ENCODE measurements around the gene SCUBE1.

Gene SCUBE1

DNA sequence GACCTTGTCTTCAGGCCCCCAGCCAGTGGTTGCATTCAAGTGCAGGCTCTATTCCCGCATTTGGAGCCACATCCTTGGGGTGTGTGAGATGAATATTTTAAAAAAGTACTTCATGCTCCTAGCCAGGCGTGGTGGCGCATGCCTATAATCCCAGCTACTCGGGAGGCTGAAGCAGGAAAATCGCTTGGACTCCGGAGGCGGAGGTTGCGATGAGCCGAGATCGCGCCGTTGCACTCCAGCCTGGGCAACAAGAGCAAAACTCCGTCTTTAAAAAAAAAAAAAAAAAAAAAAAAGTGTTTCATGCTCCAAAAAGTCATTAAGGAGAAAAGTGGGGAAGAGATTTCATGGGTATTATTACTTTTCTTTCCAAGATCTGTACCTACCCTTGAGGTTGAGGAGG is 18.0 kb downstream of the SCUBE1 start:
- DNase-seq: no peak

DNA sequence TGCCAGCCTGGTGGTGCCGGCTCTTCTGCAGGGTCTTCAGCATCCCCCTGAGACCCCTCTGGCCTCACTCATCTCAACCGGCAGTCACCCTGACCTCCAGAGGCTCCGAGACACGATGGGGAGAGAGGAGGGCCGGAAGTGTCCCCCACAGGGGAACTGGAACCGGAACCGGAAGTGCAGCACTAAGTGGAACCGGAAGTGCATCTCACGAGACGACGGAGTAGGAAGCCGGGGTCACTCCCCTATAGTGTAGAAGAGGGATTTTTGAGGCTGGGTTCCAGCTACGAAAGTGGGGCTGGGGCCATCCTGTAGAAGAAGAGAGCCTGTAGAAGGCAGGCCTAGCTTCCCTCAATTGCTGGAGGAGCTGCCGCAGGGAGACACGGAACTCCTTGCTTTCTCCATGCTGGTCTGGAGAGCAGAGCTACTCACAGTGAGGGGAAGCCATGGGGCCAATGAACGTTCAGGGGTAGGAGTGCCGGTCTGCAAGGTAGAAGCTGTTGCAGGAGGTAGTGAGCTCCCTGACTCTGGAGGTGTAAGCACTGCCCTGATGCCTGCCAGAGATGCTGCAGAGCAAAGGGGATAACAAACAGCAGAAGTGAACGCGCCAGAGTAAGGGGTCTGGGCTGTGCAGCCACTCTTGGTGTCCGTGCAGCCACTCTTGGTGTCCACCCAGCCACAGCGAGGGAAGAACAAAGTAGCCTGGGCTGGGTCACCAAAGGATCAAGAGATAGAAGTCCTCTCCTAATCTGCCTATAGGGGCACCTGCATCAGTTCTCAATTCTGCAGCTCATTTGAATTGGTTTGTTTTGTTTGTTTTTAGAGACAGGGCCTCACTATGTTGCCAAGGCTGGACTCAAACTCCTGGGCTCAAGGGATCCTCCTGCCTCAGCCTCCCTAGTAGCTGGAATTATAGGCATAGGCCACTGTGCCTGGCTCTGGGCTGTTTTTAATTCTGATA is 21.9 kb downstream of the SCUBE1 start:
- no peak for DNase-seq

DNA sequence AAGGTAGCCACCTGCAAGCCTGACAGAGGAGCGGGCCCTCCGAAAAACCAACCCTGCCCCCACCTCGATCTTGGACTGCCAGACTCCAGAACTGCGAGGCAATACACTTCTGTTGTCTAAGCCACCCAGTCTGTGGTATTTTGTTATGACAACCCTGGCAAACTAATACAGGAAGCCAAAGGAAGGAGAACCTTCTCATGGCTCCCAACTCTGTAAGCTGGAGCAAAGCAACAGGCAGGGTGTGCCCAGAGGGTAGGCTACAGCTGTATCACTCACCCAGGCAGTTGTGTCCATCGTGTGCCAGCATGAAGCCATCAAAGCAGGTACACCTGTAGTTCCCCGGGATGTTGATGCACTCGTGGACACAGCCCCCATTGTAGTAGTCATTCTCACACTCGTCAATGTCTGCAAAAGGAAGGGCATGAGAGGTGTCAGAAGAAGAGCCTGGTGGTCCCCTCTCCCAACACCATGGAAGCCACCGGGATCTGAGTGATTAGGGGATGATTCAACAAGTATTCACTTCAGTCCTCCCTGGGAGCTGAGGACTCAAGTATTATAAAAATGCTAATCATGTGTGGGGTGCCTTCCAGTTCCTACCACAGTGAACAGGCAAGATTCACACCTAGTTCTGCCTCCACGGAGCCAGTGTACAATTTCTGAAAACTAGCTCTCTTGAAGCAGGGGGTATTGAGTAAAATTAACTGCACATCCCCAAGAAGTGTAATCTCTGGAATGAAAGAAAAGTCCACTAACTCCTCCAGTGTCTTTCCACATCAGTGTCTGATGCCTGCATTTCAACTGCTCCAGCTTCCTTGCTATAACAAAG is 23.3 kb downstream of the SCUBE1 start:
- DNase-seq: no peak

DNA sequence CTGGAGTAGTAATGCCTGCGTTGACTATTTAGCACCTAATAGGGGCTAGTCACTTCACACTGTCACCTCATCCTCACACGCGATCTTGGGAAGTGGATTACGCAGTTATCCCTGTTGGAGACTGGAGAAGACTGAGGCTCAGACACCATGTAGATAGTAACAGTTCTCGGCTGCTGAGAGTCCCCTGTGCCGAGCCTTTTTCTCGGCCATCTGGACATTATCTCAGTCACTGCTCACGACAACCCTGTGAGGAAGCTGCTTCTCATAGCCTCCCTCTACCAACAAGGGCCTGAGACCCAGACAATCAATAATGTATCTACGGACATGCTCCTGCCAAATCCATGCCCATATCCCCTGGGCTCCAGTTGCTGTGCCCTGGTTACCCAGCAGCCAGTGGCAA is 25.9 kb downstream of the SCUBE1 start:
- DNase-seq: no peak

DNA sequence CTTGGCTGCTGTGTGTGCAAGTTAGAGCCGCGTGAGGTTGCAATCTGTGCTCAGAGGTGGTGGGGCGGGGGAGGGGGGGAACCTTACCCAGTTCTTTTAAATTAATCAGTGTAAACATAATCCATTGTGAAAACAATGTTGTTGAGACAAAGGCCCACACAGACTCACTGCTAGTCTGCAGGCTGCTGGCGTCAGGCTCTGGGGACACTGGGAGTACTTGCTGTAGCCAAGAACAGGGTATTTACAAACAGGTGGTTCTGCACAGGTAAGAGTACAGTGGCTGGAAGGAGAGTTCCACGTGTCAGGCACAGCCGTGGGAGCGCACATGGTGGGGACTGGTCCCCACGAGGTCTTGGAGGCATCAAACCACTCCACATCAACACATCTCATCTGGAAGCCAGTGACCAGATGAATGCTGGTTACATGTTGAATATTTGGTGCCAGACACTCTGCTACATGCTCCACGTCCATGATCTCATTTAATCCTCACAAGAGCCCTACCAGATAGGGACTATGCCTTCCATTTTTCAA is 27.4 kb downstream of the SCUBE1 start:
- no peak for DNase-seq

DNA sequence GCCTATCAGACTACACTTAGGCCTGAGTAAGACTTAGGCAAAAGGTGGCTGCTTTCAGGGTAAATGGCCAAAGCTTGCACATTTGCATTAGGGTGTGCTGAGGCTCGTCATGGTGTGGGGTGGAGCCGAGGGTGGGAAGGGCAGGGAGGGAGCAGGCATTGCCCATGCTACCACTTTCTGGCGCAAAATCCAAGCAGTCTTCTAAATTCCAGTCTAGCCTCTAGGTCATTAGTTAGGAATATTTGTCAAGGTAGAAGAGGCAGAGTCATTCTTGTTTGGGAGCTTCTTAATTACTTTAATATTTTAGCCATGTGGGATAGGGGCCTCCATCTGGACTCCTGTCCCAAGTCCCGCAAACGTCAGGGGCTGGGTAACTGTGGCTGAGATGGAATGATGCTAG is 28.6 kb downstream of the SCUBE1 start:
- DNase-seq: no peak

DNA sequence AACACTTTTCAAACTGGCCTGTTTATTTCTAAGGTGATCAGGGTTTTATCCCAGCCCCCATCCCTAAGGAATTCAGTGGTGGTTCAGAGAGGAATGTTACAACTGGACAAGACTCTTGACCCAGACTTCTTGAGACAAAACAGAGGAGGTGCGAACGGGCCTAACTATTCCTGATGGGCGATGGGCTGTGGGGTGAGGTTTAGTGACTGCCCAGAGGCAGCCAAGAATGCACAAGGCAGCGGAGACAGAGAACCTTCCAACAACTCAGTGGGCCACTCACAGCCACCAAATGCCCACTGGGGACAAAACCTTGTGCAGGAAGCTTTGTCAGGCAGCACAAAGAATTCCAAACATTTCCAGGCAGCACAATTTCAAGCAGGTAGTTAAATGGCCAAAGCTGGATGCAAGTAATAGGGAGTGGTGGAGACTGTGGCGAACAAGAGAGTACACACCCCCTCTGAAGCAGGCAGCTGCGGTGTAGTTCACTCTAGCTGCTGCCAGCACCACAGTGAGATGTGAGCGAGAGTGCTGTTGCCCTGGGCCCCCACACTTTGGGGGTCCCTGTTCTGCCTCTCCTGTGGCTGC is 29.2 kb downstream of the SCUBE1 start:
- DNase-seq: no peak

DNA sequence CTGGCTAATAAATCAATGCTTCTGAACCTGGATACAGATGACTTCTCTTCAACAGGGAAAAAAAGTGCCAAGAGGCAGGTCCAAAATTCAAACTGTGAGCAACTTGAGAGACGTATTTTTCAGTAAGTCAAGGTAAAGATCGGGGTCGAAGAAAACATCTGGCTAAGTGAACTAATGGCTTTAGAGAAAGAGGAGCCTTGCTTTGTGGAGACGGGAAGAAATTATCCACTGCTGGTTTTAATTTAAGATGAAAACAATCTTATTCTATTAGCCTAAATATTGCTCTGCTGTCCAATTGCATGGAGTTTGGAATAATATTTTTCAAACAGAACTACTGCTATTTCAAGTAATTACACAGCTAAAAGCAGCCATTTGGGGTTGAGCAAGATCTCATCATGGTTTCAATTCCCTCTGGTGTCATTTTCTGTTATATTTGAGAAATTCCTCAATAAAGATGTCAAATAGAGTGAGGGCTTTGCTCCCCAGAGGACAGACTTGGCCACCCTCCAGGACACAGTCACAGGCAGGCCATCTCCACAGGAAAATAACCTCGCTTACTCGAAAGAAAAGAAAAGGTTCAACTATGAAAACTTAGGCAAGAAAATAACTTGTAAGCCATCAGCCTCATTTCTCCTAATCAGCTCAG is 29.8 kb downstream of the SCUBE1 start:
- DNase-seq: no peak

DNA sequence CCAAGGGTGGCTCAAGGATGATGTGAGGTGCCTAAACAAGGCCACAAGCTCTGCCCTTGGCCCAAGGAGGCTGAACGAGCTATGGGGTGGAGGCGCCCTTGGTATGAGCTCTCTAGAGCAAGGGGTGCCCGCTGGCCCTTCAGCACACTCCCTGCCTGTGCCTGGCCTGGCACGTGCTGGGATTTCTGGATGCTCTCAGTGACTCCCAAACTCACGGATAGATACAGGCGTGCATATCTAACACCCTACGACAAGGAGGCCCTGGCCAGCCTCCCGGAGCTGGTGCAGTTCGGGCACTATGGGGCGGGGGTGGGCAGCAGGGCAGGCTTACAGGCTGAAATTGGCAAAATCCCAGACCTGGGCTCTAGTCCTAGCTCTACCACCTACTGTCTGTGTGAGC is 30.6 kb downstream of the SCUBE1 start:
- DNase-seq: no peak

DNA sequence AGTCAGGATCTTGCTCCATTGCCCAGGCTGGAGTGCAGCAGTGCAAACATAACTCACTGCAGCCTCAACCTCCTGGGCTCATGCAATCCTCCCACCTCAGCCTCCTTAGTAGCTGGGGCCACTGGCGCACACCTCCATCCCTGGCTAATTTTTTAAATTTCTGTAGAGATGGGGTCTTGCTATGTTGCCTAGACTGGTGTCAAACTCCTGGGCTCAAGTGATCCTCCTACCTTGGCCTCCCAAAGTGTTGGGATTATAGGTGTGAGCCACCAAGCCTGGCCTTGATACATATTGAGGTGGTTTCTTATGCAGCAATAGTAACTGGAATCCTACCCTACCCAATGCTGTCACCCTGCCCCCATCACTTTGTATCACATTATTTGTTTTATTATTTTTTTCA is 32.4 kb downstream of the SCUBE1 start:
- no peak for DNase-seq

DNA sequence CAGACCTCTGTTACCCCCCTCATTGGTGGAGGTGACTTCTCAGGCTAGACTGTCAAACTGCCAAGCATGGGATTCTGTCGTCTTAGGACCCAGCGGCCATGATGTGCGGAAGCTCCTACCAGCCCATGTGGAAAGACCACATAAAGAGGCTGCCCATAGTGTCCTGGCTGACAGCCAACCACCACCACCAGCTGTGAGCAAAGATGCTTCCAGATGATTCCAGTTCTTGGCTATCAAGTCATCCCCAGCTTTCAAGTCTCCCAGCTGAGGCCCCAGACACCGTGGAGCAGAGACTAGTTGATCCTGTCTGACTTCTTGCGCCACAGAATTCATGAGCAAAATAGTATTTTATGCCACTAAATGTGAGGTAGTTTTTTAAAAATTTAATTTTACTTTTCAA is 32.9 kb downstream of the SCUBE1 start:
- DNase-seq: no peak

DNA sequence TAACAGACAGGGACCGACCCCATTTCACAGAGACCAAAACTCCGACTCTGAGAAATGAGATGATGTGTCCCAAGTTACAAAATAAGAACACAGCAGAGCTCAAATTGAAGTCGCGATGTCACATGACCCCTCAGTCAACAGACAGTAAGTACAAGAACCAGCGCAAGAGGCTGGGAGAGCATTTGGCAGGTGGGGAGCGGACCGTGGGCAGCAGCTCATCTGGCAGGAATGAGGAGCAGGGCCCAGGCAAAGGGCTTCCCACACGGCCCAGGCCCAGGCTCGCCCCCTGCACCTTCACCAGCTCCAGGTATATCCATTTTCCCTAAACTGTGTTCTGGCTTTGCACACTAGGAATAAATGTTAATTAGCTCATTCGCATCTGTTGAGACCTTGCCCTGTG is 34.3 kb downstream of the SCUBE1 start:
- DNase-seq: no peak

DNA sequence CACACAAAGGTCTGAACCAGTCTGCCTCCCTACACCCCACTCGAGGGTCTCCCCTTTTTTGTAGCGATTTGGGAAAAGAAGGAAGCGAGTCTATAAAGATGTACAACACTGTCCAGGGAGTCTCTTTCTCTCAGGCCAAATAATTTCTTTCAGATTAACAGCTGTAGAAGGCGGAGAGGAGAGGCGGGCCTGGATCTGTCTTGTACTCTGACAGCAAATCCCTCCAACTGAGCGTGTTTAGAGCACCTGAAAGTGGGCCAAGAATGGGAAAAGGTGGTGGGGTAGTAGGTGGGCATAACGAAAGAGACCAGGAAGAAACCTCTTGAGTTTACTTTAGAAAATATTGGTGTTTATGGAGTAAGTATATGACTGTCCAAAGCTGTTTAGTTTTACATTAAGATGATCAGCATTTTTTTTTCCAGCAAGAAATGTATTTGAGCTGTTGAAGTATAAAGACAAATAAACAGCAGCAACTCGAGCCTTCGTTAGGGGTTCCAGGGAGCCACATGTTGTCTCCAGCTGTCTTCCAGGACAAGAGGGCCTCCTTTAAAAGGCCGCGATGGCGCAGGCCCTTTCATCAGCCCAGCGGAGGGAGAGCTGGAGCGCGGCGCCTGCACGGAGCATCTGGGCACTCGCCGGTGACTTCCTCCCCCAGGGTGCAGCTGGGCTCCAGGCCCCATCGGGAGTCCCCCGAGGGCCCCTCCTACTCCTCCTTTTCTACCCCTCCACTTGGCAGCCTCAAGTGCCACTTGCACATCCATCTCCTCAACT is 34.9 kb downstream of the SCUBE1 start:
- DNase-seq: peak; percentile 24 to 54

DNA sequence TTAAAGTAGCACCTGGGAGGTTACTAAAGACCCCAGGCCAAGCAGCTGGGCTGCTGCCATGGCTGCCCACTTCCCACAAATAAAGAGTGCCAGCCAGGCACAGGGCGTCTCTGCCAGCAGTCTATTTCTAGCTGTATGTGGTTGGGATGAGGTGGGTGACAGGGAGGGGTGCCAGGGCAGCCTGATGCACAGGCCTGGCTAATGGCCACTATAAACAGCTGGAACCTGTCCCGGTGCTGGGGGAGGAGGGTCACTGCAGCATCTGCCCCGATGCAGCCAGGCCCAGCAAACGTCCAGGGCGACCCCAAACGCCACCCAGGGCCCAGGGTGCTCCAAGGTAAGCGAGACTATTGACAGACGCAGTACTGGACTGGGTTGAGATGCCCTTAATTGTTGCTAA is 37.4 kb downstream of the SCUBE1 start:
- DNase-seq: no peak

DNA sequence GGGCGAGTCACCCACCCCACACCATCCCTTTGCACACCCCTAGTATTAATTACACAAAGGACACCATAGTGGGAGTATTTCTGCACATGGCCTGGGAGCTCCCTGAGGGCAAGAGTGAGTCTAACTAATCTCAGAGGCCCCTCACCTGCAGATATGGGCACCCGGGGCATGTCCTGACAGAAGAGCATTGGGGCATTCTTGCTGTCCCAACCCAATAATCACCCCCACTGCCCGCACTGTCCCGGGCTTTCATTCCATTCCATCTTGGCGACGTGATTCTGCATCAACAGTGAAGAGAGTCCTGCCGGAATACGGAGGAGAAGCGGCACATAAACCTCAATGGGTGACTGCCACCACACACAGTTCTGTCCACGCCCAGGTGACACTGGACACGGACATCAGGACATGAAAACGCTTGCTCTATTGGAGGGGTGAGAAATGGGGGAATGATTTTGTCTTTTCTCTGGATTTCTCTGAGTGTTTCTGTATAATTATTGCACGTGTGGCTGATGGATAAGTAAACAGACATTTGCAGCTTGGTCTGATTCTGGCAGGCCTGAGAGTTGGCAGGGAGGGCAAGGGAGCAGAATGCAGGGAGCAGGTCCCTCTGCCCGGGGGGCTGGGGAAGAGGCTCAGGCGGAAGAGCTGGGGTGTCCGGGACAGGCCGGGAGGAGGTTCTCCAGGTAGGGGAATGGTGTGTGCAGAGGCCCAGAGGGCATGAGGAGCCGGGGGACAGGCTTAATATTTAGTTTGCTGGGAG is 38.2 kb downstream of the SCUBE1 start:
- DNase-seq: no peak

DNA sequence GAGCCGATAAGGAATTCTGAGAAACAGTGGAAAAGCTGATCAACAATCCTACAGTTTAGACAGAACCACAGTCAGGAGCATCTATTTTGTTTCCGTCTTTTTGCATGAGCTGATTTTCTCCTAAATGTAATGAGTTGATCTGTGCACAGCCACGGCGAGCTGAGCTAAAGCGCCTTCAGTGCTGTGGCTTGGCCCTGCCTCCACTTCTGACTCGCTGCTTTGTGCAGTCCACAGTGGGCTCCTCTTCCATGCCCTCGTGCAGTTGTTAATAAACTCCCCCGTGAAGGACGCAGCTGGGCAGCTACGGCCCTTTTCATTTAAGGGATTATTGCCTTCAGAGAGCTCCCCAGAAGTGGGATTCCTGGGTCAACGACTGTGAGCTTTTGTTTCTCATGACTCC is 39.4 kb downstream of the SCUBE1 start:
- no peak for DNase-seq

DNA sequence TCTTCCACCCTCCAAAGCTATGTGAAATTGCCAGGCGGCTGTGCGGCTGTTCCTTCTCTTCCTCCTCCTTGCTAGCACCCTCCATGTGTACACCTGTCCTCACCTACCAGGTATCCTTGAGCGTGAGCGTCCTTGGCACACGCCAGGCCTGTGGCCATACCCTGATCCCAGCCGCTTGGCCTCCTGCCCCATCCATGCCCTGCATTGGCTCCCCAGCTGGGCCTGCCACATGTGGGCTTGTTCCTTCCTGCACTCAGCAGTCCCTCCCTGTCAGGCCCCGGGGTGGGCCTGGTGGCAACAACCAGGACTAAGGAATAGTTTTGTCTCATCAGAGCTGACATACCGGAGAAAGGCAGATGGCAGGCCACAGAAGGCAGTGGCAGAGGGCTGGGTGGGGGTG is 40.0 kb downstream of the SCUBE1 start:
- no peak for DNase-seq

DNA sequence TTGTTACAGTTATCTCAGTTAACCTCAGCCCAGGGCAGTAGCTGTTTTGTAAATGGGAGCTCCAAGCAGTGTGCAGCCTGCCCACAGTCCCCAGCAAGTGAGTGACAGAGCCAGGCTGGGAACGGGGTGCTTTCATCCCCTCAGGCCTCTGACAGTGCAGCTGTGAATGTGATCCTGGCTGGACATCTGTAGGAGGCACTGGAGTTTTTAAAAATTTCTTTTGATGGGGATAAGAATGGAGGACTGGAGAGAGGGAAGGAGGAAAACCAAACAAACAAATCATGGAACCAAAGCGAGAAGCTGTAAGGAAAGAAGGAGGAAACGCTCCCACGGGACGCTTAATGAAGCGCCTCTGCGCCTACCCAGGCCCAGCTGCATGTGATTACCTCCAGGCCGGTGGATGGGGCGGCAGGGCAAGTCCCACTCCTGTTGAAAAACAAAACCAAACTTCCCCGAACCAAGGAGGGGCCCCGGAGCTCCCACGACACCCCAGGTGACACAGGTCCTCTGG is 40.6 kb downstream of the SCUBE1 start:
- no peak for DNase-seq

DNA sequence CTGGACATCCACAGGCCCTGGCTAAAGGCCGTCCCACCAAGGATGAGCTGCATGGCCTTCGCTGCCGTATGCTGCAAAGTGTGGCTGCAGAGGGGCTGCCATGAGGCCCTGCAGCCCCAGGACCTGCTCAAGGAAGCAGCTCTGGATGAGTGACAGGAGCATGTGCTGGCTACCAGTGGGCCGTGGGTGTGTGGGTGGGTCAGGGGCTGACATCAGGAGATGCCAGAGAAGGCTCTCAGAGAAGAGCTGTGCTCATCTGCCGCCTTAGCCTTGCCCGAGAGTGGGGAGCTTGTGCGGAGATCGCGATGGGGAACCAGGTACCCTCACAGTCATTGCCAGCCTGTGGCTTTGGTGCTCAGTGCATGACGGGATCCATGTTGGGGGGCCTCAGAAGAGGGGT is 41.3 kb downstream of the SCUBE1 start:
- no peak for DNase-seq

DNA sequence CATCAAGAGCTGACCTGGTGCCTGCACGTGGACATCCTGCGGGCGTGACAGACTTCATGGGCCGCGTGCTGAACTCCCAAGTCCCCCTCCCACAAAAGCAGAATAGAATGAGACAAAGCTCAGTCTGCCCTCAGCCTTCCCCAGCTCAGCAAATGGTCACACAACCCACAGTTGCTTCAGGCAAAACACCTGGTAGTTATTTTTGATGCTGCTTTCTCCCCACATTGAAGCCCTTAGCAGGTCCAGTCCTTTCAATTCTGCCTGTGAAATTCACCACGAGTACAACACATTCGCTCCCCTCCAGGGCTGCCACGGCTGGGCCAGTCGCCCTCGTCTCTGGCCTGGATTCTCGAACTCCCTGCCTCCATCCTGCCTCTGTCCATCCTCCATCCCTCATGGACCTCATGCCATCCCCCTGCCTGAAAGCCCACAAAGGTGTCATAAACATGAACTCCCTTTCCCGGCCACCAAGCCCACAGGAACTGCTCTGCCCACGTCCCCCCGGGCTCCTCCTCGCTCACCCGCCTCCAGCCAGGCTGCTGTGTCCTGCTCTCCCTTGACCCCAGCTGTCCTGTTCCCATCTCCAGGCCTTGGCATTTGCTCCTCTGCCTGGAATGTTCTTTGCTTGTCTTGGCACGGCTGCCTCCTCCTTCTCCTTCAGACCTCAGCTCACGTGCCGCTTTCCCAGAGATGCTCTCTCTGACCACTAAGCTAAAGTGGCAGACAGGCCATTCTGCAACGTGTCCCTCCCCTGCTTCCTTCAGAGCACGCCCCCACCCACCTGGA is 42.1 kb downstream of the SCUBE1 start:
- DNase-seq: no peak

All from NCI-H187 (cell line).